PC-9 (cell line): ENCODE measurements around the gene IGSF8. TPM values are rescaled to one million over a fixed set of nuclear protein-coding genes. Genes with fewer than 3 reads are reported as not detected.

Experiments used
- BruUV-seq: library from RNA; stranded (reverse); fragments of 400-500 nt; replicated peaks from 2 replicates; lab custom pipeline; 2021; lab: Mats Ljungman, UMichigan
- CTCF ChIA-PET: fragments of 300-600 bp; sonication (Branson Sonifier 250); formaldehyde crosslinking; loops from one replicate; lab custom pipeline; 2022; ENCODE audit warnings: antibody characterized with exemption; lab: Charles Lee
- POLR2A ChIA-PET: fragments of 300-600 bp; sonication (Branson Sonifier 250); formaldehyde crosslinking; loops from one replicate; lab custom pipeline; 2022; ENCODE audit warnings: antibody characterized with exemption; ENCODE audit not compliant: unreplicated experiment; lab: Charles Lee
- DNase-seq, 2 experiments: peaks; one replicate each; pipeline versions ENCODE4 v3.0.0 to v3.0.0-alpha.2; 2015 to 2022; ENCODE audit warnings: mixed read lengths in 1 of 2
- H2AFZ ChIP-seq: fragments of 200-600 bp; sonication (generic); 2 replicates; pipeline ENCODE4 v1.8.1; 2017; ENCODE audit warnings: antibody characterized with exemption
- H3F3A ChIP-seq: fragments of 200-600 bp; sonication (generic); 2 replicates; pipeline ENCODE4 v1.8.1; 2017; ENCODE audit warnings: antibody characterized with exemption, mild to moderate bottlenecking, low read depth; ENCODE audit not compliant: insufficient read depth
- H3K27ac ChIP-seq: fragments of 200-600 bp; sonication (generic); 2 replicates; pipeline ENCODE4 v1.6.1; 2016; ENCODE audit warnings: mixed run types
- H3K27me3 ChIP-seq: fragments of 200-600 bp; sonication (generic); 2 replicates; pipeline ENCODE4 v1.6.1; 2016; ENCODE audit warnings: low read depth, mixed run types; ENCODE audit not compliant: insufficient read depth
- H3K36me3 ChIP-seq: fragments of 200-600 bp; sonication (generic); 2 replicates; pipeline ENCODE4 v1.6.1; 2016; ENCODE audit warnings: low read depth, mixed run types
- H3K4me1 ChIP-seq: fragments of 200-600 bp; sonication (generic); replicated peaks from 2 replicates; pipeline ENCODE4 v1.6.1; 2016; ENCODE audit warnings: mixed run types; ENCODE audit not compliant: insufficient read depth
- H3K4me2 ChIP-seq: fragments of 200-600 bp; sonication (generic); 2 replicates; pipeline ENCODE4 v1.6.1; 2017; ENCODE audit warnings: mixed run types
- H3K4me3 ChIP-seq: fragments of 200-600 bp; sonication (generic); 2 replicates; pipeline ENCODE4 v1.6.1; 2016; ENCODE audit warnings: mixed run types
- H3K79me2 ChIP-seq: fragments of 200-600 bp; sonication (generic); 2 replicates; pipeline ENCODE4 v1.6.1; 2017; ENCODE audit warnings: low read depth, mixed run types
- H3K9me2 ChIP-seq: fragments of 200-600 bp; sonication (generic); 2 replicates; pipeline ENCODE4 v1.8.1; 2017; ENCODE audit warnings: mild to moderate bottlenecking; ENCODE audit not compliant: insufficient read depth
- H3K9me3 ChIP-seq: fragments of 200-600 bp; sonication (generic); 2 replicates; pipeline ENCODE4 v1.8.1; 2016; ENCODE audit warnings: low read depth; ENCODE audit not compliant: insufficient read depth
- H4K20me1 ChIP-seq: fragments of 200-600 bp; sonication (generic); 2 replicates; pipeline ENCODE4 v1.8.1; 2017; ENCODE audit not compliant: insufficient read depth
- CTCF ChIP-seq: fragments of 200-600 bp; sonication (generic); conservative IDR thresholded peaks from 2 replicates; pipeline ENCODE4 v1.6.1; 2017; ENCODE audit warnings: mixed run types, antibody characterized with exemption, mild to moderate bottlenecking, moderate library complexity
- EZH2 ChIP-seq: fragments of 200-600 bp; sonication (generic); IDR thresholded peaks from 2 replicates; pipeline ENCODE4 v1.8.0; 2017; ENCODE audit warnings: antibody characterized with exemption, low read depth
- intact Hi-C: fragments of 100-400 bp; cut with micrococcal nuclease; formaldehyde crosslinking; loops from one replicate; pipeline ENCODE4 v1.10.0; 2022; ENCODE audit not compliant: unreplicated experiment
- total RNA-seq: library from RNA; stranded (reverse); gene quantifications from 2 replicates; pipeline ENCODE4 v1.2.3, GENCODE V29; 2021

Gene IGSF8
- total RNA-seq, 1 experiment from 2014 or later: 27.4 TPM

- peak within 1 kb of the TSS; percentile 34; the same call in 1 of the 2 replicates for H3K4me3 ChIP-seq
- ChIA-PET CTCF (no interaction called here), POLR2A (interaction anchor here (0.7 kb wide), 2 partner anchors 27 to 982 kb away, joined by 5 read pairs; no protein-coding TSS in a partner anchor)
- no peaks in the 10 kb centered on the region for H3F3A ChIP-seq
- no peaks in the 10 kb centered on the region for H4K20me1 ChIP-seq
- peaks cover 57% of the 10 kb centered on the region for H3K27me3 ChIP-seq
- H3K4me2 ChIP-seq: peak within 1 kb of the TSS; percentile 71
- no peaks in the 10 kb centered on the region for H3K4me1 ChIP-seq
- 0 out of 2 replicates have a peak within 1 kb of the TSS, but pooled peaks have one; percentile 6 for H2AFZ ChIP-seq
- H3K9me3 ChIP-seq: no peaks in the 10 kb centered on the region
- H3K79me2 ChIP-seq: no peaks in the 10 kb centered on the region
- intact Hi-C loops: no loop called here
- H3K9me2 ChIP-seq: no peaks in the 10 kb centered on the region
- BruUV-seq: no TSS peak
- no peaks in the 10 kb centered on the region for H3K36me3 ChIP-seq
- no peak for DNase-seq
- H3K27ac ChIP-seq: no peak within 1 kb of the TSS
- no peak for TF ChIP-seq EZH2
- no peak for TF ChIP-seq CTCF
Observed at GRCh38 chr1:160069460-160070231, 28.8 kb downstream of the IGSF8 start, which contains the start of gene KCNJ10. TSS of gene KCNJ10 (minus strand) at chr1:160070160. CDS start at chr1:160042532, 27,628 bp downstream.

DNA sequence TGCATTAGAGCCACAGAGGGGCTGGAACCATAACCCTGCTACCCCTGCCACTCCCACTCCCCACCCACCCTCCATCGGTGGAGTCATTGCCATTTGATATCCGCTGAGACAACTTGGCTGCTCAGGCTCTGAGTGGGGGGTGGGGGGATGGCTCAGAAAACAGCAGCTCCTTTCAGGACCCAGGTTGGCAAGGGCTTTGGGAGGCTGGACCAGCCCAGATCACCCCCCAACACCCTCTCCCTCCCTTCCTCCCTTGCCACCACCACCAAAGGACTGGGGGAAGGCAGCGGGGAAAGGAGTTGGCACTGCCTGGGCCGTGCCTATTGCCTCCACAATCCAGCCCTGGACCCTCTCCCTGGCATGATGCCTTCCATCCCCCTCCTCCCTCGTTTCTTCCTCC lies 30.2 kb downstream of the IGSF8 start:
- Histone ChIP-seq H3K79me2 (no peaks in the 10 kb centered on the region), H3K4me1 (no peaks in the 10 kb centered on the region), H2AFZ (no peak overlapping the region), H3K9me2 (no peaks in the 10 kb centered on the region), H3K27me3 (peaks cover 56% of the 10 kb centered on the region), H3K27ac (no peak overlapping the region), H3K9me3 (no peaks in the 10 kb centered on the region), H3K4me2 (no peak overlapping the region), H3F3A (no peaks in the 10 kb centered on the region), H3K36me3 (no peaks in the 10 kb centered on the region), H4K20me1 (no peaks in the 10 kb centered on the region), H3K4me3 (no peak overlapping the region)
- intact Hi-C loops: no loop called here
- ChIA-PET CTCF (no interaction called here), POLR2A (no interaction called here)
- BruUV-seq: no TSS peak
- no peak for TF ChIP-seq CTCF
- no peak for TF ChIP-seq EZH2
- DNase-seq: no peak

- Histone ChIP-seq H4K20me1 (no peaks in the 10 kb centered on the region), H3K4me3 (no peak overlapping the region), H3K4me2 (no peak overlapping the region), H3K36me3 (no peaks in the 10 kb centered on the region), H3K27ac (no peak overlapping the region), H3K4me1 (no peaks in the 10 kb centered on the region), H2AFZ (no peak overlapping the region), H3F3A (no peaks in the 10 kb centered on the region), H3K9me3 (no peaks in the 10 kb centered on the region), H3K79me2 (no peaks in the 10 kb centered on the region), H3K9me2 (no peaks in the 10 kb centered on the region), H3K27me3 (peaks cover 46% of the 10 kb centered on the region)
- CTCF ChIA-PET: no interaction called here
- DNase-seq: no peak
- TF ChIP-seq EZH2 (no peak), CTCF (no peak)
- BruUV-seq: no TSS peak
- intact Hi-C loops: no loop called here
- POLR2A ChIA-PET: interaction anchor here (0.6 kb wide), 1 partner anchor 144 kb away, joined by 3 read pairs; no protein-coding TSS in a partner anchor
Observed at GRCh38 chr1:160066829-160067745, 31.3 kb downstream of the IGSF8 start.
